ENCODE results near the gene PKD2L1. TPM values are rescaled to one million over a fixed set of nuclear protein-coding genes. Genes with fewer than 3 reads are reported as not detected.

Gene PKD2L1
- total RNA-seq, 1 donor from 2014 or later, result not detected

DNA sequence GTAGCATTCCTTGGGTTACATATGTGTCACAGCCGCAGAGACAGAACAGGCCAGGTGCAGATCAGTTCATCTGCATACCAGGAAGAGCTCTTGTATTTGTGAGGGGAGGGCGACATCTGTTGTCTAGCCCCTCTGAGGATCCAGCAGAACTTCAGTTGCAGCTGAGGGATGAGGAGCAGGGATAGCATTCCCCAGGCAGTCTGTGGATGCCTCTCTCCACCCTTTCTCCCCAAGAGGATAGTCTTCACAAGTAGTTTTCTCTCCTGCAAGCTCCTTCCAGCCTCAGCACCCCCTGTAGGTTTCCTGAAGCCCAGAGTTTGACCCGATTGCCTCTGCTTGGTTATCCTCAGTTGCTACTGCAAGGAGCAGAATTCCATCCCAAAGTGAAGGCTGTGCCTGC lies 19.6 kb upstream of the PKD2L1 start:
- H3K4me3 Mint-ChIP-seq, result peak overlapping the region; percentile 94
- no peaks in the 10 kb centered on the region for H3K9me3 Mint-ChIP-seq
- peaks cover 57% of the 10 kb centered on the region for H3K4me1 Mint-ChIP-seq
- TF ChIP-seq, protein P1, sequence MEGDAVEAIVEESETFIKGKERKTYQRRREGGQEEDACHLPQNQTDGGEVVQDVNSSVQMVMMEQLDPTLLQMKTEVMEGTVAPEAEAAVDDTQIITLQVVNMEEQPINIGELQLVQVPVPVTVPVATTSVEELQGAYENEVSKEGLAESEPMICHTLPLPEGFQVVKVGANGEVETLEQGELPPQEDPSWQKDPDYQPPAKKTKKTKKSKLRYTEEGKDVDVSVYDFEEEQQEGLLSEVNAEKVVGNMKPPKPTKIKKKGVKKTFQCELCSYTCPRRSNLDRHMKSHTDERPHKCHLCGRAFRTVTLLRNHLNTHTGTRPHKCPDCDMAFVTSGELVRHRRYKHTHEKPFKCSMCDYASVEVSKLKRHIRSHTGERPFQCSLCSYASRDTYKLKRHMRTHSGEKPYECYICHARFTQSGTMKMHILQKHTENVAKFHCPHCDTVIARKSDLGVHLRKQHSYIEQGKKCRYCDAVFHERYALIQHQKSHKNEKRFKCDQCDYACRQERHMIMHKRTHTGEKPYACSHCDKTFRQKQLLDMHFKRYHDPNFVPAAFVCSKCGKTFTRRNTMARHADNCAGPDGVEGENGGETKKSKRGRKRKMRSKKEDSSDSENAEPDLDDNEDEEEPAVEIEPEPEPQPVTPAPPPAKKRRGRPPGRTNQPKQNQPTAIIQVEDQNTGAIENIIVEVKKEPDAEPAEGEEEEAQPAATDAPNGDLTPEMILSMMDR (IDR thresholded peaks at IDR 0.05; ENCODE audit: unreplicated experiment), result no peak
- H3K36me3 Mint-ChIP-seq, result peaks cover 32% of the 10 kb centered on the region
- no peaks in the 10 kb centered on the region for H3K27me3 Mint-ChIP-seq (ENCODE audit: low read depth)
- DNase-seq (ENCODE audit: low spot score in 2 of 2, unreplicated experiment in 2 of 2), result no peak
- H3K27ac Mint-ChIP-seq, result no peak overlapping the region

DNA sequence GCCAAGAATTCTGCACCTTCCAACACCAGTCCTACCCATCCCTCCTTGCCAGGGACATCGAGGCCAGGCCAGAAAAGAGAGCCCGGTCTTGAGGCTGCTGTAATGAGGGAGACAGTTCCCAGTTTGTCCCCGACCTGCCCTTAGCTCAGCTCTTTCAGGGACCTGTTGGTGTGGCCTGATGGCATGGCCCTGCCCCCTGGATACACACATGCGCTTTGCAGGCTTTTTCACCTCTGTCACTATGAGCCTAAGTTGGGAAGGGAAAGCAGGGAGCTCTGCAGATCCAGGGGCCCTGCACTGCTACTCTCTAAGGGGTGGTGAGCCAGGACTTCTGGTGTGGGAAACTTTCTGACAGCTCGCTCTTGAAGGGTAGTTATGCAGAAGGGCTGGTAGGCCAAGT lies 19.1 kb upstream of the PKD2L1 start:
- Mint-ChIP-seq H3K27me3 (ENCODE audit: low read depth) (no peaks in the 10 kb centered on the region), H3K4me1 (peaks cover 59% of the 10 kb centered on the region), H3K9me3 (no peaks in the 10 kb centered on the region), H3K36me3 (peaks cover 27% of the 10 kb centered on the region), H3K4me3 (peak overlapping the region; percentile 94), H3K27ac (no peak overlapping the region)
- no peak for DNase-seq (ENCODE audit: low spot score in 2 of 2, unreplicated experiment in 2 of 2)
- TF ChIP-seq, protein P1 (IDR thresholded peaks at IDR 0.05; ENCODE audit: unreplicated experiment), result no peak

DNA sequence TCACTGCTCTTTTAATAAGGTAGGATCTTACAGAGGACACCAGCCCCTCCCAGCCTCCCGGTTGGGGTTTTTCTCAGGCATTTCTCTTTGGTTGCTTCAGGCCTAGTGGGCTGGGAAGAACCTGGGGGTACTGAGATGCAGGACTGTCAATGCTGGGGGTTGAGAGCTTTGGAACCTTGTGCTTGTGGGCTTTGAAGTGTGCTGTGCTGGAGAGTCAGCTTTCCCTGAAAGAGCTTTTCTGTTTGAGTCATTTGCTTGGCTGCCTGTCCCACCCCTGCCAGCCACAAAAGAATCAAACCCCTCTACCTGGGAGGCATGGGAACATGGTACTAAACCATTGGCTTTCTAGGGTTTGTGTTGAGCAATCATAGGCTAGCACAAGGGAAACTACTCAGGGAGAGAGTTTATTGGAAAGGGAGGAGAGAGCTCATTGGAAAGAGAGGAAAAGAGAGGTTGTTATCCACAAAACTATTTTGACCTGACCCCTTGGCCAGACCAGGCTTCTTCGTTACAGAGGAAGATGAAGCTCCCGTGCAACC lies 18.4 kb upstream of the PKD2L1 start:
- DNase-seq (ENCODE audit: low spot score in 2 of 2, unreplicated experiment in 2 of 2), result no peak
- TF ChIP-seq, protein P1 (IDR thresholded peaks at IDR 0.05; ENCODE audit: unreplicated experiment), result no peak
- Mint-ChIP-seq H3K4me1 (peaks cover 59% of the 10 kb centered on the region), H3K9me3 (no peaks in the 10 kb centered on the region), H3K27me3 (ENCODE audit: low read depth) (no peaks in the 10 kb centered on the region), H3K27ac (no peak overlapping the region), H3K36me3 (peaks cover 21% of the 10 kb centered on the region), H3K4me3 (peak overlapping the region; percentile 94)

DNA sequence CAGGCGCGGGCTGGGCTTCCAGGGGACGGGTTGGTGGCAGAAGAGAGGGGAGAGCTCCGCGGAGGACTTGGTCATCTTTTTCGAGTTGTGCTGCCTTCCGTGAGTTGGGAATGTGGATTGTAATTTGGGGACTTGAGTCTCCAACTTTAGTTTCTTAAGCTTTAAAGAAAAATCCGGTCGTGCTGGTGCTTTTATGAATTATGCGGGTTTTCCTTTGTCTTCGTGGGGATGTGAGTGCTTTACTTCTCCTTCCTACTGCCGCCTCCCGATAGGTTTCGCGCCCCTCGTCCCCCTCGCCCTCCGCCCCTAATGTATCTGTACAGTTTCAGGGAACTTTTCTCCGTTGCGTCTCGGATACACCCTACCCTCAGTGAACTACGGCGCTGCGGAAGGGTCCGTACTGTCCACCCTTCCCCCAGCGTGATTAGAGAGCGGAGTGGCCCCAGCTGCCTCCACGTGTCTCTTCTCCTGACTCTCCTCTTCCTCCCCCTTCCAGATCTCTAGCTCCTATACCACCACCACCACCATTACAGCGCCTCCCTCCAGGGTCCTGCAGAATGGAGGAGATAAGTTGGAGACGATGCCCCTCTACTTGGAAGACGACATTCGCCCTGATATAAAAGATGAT lies 17.7 kb upstream of the PKD2L1 start:
- Mint-ChIP-seq H3K9me3 (no peaks in the 10 kb centered on the region), H3K4me3 (peak overlapping the region; percentile 94), H3K27ac (peak overlapping the region; percentile 85), H3K36me3 (peaks cover 15% of the 10 kb centered on the region), H3K27me3 (ENCODE audit: low read depth) (no peaks in the 10 kb centered on the region), H3K4me1 (peaks cover 59% of the 10 kb centered on the region)
- no peak for DNase-seq (ENCODE audit: low spot score in 2 of 2, unreplicated experiment in 2 of 2)
- TF ChIP-seq, protein P1 (IDR thresholded peaks at IDR 0.05; ENCODE audit: unreplicated experiment), result no peak

DNA sequence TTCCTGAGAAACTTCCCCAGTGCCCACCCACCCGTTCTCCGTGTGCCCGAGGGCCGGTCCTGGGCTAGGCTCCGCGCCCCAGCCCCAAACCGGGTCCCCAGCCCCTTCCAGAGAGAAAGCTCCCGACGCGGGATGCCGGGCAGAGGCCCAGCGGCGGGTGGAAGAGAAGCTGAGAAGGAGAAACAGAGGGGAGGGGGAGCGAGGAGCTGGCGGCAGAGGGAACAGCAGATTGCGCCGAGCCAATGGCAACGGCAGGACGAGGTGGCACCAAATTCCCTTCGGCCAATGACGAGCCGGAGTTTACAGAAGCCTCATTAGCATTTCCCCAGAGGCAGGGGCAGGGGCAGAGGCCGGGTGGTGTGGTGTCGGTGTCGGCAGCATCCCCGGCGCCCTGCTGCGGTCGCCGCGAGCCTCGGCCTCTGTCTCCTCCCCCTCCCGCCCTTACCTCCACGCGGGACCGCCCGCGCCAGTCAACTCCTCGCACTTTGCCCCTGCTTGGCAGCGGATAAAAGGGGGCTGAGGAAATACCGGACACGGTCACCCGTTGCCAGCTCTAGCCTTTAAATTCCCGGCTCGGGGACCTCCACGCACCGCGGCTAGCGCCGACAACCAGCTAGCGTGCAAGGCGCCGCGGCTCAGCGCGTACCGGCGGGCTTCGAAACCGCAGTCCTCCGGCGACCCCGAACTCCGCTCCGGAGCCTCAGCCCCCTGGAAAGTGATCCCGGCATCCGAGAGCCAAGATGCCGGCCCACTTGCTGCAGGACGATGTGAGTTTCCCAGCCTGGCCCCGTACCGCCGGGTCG lies 16.9 kb upstream of the PKD2L1 start, which contains the start of gene SCD:
SCD (plus strand) TSS at position 469 of the 803 bp plus-strand sequence; CDS start at position 741, 272 bp downstream.
- Mint-ChIP-seq H3K27ac (peak within 1 kb of the TSS; percentile 85), H3K4me3 (peak within 1 kb of the TSS; percentile 94), H3K9me3 (no peaks in the 10 kb centered on the region), H3K36me3 (peaks cover 7% of the 10 kb centered on the region), H3K4me1 (peaks cover 57% of the 10 kb centered on the region), H3K27me3 (ENCODE audit: low read depth) (no peaks in the 10 kb centered on the region)
- TF ChIP-seq, protein P1 (IDR thresholded peaks at IDR 0.05; ENCODE audit: unreplicated experiment), result no peak
- DNase-seq (ENCODE audit: low spot score in 2 of 2, unreplicated experiment in 2 of 2), result peak; percentile 60 to 76
